Neuron (in vitro differentiated cells): ENCODE results near the gene PRICKLE1.

Experiments
- H2AFZ ChIP-seq: one replicate; pipeline ENCODE4 v1.6.1; 2013; ENCODE audit warnings: low read depth, mild to moderate bottlenecking, inconsistent platforms, low read length, moderate library complexity
- H3K27me3 ChIP-seq: one replicate; pipeline ENCODE4 v1.6.1; 2013; ENCODE audit warnings: low read length; ENCODE audit not compliant: insufficient read depth
- H3K36me3 ChIP-seq: one replicate; pipeline ENCODE4 v1.6.1; 2013; ENCODE audit warnings: low read length; ENCODE audit not compliant: insufficient read depth
- H3K4me1 ChIP-seq: one replicate; pipeline ENCODE4 v1.6.1; 2013; ENCODE audit warnings: low read length; ENCODE audit not compliant: insufficient read depth
- H3K4me3 ChIP-seq: 2 replicates; pipeline ENCODE4 v1.5.1; 2013; ENCODE audit warnings: mild to moderate bottlenecking, low read length, moderate library complexity
- H3K9me3 ChIP-seq: one replicate; pipeline ENCODE4 v1.6.1; 2013; ENCODE audit warnings: low read length

PRICKLE1 gene

GRCh38 chr12:42589465-42590329 is at the start of gene PRICKLE1:
PRICKLE1 (minus strand) TSS chr12:42589746; CDS start chr12:42472516, 117,230 bp downstream.
- peak within 1 kb of the TSS; percentile 93 for H2AFZ ChIP-seq
- no peaks in the 10 kb centered on the region for H3K36me3 ChIP-seq
- H3K4me3 ChIP-seq = peak within 1 kb of the TSS; percentile 47
- peaks cover 19% of the 10 kb centered on the region for H3K4me1 ChIP-seq
- no peaks in the 10 kb centered on the region for H3K9me3 ChIP-seq
- no peaks in the 10 kb centered on the region for H3K27me3 ChIP-seq

- H3K4me3 ChIP-seq = no peak overlapping the region
- no peak overlapping the region for H2AFZ ChIP-seq
- H3K36me3 ChIP-seq = no peaks in the 10 kb centered on the region
- no peaks in the 10 kb centered on the region for H3K27me3 ChIP-seq
- no peaks in the 10 kb centered on the region for H3K9me3 ChIP-seq
- H3K4me1 ChIP-seq = no peaks in the 10 kb centered on the region
Observed at GRCh38 chr12:42638697-42639096, 49.2 kb upstream of the PRICKLE1 start.

GRCh38 chr12:42638011-42638410 is 48.5 kb upstream of the PRICKLE1 start:
- Histone ChIP-seq H3K27me3 (no peaks in the 10 kb centered on the region), H3K4me1 (no peaks in the 10 kb centered on the region), H3K4me3 (no peak overlapping the region), H3K9me3 (no peaks in the 10 kb centered on the region), H3K36me3 (no peaks in the 10 kb centered on the region), H2AFZ (no peak overlapping the region)

DNA sequence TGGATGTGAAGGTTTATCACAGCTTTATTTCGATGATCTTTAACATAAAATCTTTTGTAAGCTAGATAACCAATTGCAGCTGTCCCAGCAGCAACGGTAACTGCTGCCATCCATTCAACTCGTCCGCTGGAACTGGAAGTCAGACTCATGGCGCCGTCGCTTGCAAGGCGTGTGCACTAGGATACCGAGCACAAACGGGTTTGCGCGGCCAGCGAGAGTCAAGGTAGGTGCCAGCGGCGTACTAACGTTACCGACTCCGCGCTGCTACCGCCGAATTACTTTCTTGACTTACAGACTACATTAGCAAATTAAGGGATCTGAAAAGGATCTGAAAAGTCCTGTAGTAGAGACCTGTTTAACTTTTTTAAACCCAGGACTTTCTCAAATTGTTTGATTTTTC is 47.4 kb upstream of the PRICKLE1 start:
- Histone ChIP-seq H3K4me1 (no peaks in the 10 kb centered on the region), H2AFZ (no peak overlapping the region), H3K9me3 (no peaks in the 10 kb centered on the region), H3K27me3 (no peaks in the 10 kb centered on the region), H3K4me3 (no peak overlapping the region), H3K36me3 (no peaks in the 10 kb centered on the region)

- Histone ChIP-seq H2AFZ (no peak overlapping the region), H3K4me1 (no peaks in the 10 kb centered on the region)
Observed at GRCh38 chr12:42633594-42633993, 44.0 kb upstream of the PRICKLE1 start.

DNA sequence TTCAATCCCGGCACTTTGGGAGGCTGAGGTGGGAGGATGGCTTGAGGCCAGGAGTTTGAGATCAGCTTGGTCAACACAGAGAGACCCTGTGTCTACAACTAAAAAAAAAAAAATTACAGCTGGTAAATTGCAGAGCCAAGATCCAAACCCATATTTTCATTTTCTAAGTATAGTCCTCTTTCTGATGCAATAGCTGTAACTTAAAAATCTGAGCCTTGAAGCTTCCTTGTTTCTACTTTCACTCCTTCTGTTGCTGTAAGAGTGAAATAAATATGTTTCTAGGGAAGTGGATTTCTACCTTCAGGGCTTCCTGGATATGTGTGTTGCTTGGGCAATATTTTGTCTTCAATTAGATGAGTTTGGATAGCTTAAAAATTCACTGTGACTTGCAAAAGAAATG is 42.0 kb upstream of the PRICKLE1 start:
- no peaks in the 10 kb centered on the region for H3K27me3 ChIP-seq
- peak overlapping the region; percentile 26 for H2AFZ ChIP-seq
- H3K9me3 ChIP-seq = no peaks in the 10 kb centered on the region
- no peaks in the 10 kb centered on the region for H3K4me1 ChIP-seq
- H3K36me3 ChIP-seq = no peaks in the 10 kb centered on the region
- no peak overlapping the region for H3K4me3 ChIP-seq

More at GRCh38 chr12:42633594-42633993, 44.0 kb upstream of the PRICKLE1 start:
- Histone ChIP-seq H3K9me3 (no peaks in the 10 kb centered on the region), H3K27me3 (no peaks in the 10 kb centered on the region), H3K36me3 (no peaks in the 10 kb centered on the region), H3K4me3 (no peak overlapping the region)

GRCh38 chr12:42630314-42630713 is 40.8 kb upstream of the PRICKLE1 start:
- H2AFZ ChIP-seq = no peak overlapping the region
- H3K36me3 ChIP-seq = no peaks in the 10 kb centered on the region
- H3K4me3 ChIP-seq = no peak overlapping the region
- no peaks in the 10 kb centered on the region for H3K27me3 ChIP-seq
- peaks cover 3% of the 10 kb centered on the region for H3K9me3 ChIP-seq
- no peaks in the 10 kb centered on the region for H3K4me1 ChIP-seq

GRCh38 chr12:42627151-42627550 is 37.6 kb upstream of the PRICKLE1 start:
- Histone ChIP-seq H3K4me1 (no peaks in the 10 kb centered on the region), H2AFZ (no peak overlapping the region), H3K27me3 (no peaks in the 10 kb centered on the region), H3K4me3 (no peak overlapping the region), H3K9me3 (peaks cover 3% of the 10 kb centered on the region), H3K36me3 (no peaks in the 10 kb centered on the region)

- H3K4me1 ChIP-seq = no peaks in the 10 kb centered on the region
- H2AFZ ChIP-seq = no peak overlapping the region
Observed at GRCh38 chr12:42625611-42626010, 36.1 kb upstream of the PRICKLE1 start.

DNA sequence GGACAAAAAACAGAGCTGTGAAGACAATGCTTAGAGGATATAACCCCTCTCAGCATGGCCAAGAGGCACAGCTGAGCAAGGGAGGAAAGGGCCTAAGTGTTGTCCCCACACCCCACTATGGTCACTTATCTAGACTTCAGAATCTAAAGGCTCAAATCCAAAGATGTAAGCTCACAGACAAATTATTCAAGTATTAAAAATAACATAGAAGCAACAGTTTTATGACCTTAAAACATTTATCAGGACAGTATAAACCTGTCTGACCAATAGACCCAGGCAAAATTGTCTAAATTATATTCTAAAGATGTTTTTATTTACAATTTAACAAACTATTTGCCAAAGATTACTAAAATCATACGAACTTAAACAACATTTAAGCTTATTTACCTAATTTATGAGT is 28.1 kb upstream of the PRICKLE1 start:
- no peaks in the 10 kb centered on the region for H3K36me3 ChIP-seq
- H3K9me3 ChIP-seq = no peaks in the 10 kb centered on the region
- no peak overlapping the region for H3K4me3 ChIP-seq
- no peaks in the 10 kb centered on the region for H3K4me1 ChIP-seq
- H2AFZ ChIP-seq = no peak overlapping the region
- H3K27me3 ChIP-seq = no peaks in the 10 kb centered on the region

More at GRCh38 chr12:42625611-42626010, 36.1 kb upstream of the PRICKLE1 start:
- Histone ChIP-seq H3K27me3 (no peaks in the 10 kb centered on the region), H3K9me3 (peaks cover 3% of the 10 kb centered on the region), H3K4me3 (no peak overlapping the region), H3K36me3 (no peaks in the 10 kb centered on the region)

DNA sequence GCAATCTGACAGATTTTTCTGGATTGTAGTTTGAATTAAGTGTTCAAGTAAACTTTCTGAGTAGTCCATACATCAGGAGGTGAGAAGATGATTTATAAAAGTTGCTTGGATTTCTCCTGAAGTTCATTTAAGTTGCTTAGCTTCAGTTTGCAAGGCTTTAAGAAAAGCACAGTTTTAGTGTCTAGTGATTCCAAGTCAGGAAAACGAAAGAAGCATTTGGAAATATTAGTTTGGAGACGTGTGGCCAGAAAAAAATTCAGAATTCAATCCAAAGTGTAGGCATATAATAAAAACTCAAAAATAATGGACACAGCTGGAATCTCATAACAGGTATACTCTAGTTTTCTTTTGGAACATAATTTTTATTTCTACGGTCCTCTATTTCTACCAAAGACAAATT is 25.5 kb upstream of the PRICKLE1 start:
- no peaks in the 10 kb centered on the region for H3K36me3 ChIP-seq
- no peaks in the 10 kb centered on the region for H3K9me3 ChIP-seq
- H3K27me3 ChIP-seq = no peaks in the 10 kb centered on the region
- no peak overlapping the region for H2AFZ ChIP-seq
- H3K4me1 ChIP-seq = no peaks in the 10 kb centered on the region
- no peak overlapping the region for H3K4me3 ChIP-seq

GRCh38 chr12:42612231-42612613 is 22.7 kb upstream of the PRICKLE1 start:
- Histone ChIP-seq H2AFZ (no peak overlapping the region), H3K36me3 (no peaks in the 10 kb centered on the region), H3K27me3 (no peaks in the 10 kb centered on the region), H3K9me3 (no peaks in the 10 kb centered on the region), H3K4me1 (no peaks in the 10 kb centered on the region), H3K4me3 (no peak overlapping the region)

DNA sequence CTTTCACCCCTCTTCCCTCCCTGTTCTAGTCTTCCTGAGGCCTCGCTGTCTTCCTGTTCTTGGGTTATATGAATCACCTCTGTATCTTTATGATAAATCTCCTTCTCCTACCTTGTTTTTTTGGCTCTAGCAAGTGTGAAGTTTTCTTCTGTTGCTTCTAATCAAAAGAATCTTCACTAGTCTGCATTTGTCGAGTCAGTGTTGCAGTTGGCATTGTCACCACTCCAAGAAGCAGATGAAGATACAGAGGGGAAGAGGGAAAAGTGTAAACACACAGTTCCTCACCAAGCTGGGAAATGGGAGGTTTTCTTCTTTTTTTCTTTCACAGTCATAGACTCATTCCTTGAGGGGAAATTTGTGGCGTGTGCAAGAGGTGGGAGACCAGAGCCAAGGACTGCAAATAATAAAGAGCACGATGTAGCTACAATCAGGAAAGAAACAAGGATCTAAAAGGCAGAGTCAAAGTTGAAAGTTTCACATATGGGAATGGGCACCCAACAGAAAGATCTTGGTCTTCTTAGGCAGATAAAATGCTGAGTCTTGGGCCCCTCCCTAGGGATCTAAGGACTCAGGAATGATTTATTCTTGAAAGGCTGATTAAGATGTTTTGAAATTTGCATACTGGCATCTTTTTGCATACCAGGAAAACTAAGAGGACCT is 22.2 kb upstream of the PRICKLE1 start:
- H3K4me1 ChIP-seq = no peaks in the 10 kb centered on the region
- no peak overlapping the region for H3K4me3 ChIP-seq
- H3K27me3 ChIP-seq = no peaks in the 10 kb centered on the region
- H3K36me3 ChIP-seq = no peaks in the 10 kb centered on the region
- H2AFZ ChIP-seq = no peak overlapping the region
- no peaks in the 10 kb centered on the region for H3K9me3 ChIP-seq
